Inflammatory macrophage treated with lipopolysaccharide for 4 hours (primary cell): ENCODE results near the gene PCSK4.
"Not testable (repeated sequence)": the region's sequence is repeated elsewhere in the genome, so short reads cannot be mapped to it uniquely, and the experiment has no call there.

Experiments
- DNase-seq: peaks from one replicate; pipeline ENCODE4 v3.0.0-alpha.2; 2020

PCSK4 gene

DNA sequence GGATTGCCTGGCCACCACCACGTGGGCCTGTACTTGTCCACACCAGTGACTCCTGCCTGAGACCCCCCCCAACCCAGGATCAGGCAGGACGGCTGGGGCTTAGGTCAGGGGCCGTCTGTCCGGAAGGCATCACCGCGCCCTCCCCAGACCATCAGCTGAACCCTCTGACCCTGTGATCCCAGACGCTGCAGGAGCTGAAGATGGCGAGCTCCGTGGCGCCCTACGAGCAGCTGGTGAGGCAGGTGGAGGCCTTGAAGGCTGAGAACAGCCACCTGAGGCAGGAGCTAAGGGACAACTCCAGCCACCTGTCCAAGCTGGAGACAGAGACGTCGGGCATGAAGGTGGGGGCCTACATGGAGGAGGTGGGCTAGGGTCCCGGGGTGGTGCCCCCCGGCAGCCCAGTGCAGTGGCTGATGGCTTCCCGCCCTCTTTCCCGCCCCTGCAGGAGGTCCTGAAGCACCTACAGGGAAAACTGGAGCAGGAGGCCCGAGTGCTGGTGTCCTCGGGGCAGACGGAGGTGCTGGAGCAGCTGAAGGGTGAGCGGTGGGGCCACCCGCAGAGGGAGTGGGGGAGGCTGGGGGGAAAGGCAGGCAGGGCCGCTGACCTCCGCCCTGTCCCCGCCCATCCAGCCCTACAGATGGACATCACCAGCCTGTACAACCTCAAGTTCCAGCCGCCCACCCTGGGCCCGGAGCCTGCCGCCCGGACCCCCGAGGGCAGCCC lies 37.2 kb downstream of the PCSK4 start:
- DNase-seq, result no peak

DNA sequence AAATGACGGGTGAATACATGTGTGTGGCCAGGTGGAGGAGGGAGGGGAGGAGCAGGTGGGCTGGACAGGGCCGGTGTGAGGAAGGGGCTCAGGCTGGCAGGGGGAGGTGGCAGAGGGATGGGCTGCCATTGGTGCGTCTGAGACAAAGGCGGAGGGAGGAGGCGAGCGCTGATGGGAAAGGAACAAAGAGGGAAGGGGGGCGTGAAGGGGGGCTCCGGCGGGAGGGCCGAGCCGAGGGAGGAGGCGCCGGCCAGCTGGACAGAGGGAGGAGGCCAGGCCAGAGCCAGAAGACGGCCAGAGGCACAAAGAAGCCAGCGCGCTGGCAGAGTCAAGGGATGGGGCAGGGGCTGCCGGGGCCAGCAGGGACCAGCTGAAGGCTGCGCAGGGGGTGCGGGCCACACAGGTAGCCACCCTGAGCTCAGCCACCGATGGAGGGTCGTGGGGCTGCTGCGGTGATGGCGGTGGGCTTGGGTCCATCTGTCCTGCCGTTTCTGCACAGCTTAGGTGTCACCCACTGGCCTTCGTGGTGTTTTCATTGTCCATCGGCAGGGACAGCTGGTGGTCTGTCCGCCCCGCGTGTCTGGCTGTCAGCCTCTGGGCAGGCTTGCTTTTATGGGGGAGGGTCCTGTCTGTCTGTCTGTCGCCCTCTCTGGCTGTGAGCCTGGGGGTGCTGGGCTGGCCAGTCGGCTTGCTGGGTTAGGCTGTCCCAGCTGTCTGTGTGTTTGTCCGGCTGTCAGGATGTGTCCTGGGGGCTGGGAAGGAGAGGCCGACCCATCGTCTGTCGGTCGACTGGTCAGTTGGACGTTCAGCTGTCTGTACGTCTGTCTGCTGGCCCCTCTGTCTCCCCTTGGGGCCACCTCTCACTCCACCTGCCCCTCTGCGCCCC lies 38.0 kb downstream of the PCSK4 start:
- DNase-seq, result no peak

DNA sequence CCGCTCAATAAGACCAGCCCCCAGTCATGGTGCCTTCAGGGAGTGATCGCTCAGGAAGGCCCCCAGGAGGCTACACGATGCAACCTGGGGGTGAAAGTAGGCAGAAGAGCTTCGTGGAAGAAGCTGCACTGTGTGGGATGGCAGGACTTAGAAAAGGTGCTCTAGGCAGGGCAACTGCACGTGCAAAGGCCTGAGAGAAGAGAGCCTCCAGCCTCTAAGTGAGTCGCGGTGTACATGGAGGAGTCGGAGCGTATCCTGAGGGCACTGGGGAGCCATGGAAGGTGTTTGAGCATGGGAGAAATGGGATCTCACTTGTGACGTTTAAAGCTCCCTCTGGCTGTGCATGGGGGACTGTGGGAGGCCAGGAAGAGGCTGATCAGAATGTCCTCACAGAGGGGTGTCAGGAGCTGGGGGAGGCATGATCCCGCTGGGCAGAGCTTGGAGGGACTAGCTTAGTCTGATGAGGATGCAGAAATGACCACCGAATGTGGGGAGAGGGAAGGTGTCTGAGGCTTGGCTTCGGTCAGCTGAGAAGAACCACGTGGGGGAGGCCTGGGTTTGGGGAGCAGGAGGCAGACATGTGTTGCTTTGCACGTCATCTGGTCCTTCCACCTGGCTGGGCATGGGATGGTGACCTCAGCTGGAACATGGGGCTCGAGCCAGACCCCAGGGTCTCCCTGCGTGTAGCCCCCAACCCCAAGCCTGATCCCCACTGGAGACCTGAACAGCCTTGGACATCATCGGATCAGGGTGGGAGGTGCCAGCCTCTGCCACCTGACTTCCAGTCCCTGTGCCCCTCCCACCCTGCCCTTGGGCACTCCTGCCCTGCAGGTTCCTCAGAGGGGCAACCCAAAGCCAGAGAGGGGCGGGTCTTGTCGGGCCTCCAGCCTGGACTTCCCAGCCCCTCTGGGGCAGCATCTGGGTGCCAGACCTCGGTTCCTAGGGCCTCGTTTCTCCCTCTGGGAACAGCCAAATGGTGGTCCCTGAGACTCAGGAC lies 39.1 kb downstream of the PCSK4 start:
- no peak for DNase-seq

DNA sequence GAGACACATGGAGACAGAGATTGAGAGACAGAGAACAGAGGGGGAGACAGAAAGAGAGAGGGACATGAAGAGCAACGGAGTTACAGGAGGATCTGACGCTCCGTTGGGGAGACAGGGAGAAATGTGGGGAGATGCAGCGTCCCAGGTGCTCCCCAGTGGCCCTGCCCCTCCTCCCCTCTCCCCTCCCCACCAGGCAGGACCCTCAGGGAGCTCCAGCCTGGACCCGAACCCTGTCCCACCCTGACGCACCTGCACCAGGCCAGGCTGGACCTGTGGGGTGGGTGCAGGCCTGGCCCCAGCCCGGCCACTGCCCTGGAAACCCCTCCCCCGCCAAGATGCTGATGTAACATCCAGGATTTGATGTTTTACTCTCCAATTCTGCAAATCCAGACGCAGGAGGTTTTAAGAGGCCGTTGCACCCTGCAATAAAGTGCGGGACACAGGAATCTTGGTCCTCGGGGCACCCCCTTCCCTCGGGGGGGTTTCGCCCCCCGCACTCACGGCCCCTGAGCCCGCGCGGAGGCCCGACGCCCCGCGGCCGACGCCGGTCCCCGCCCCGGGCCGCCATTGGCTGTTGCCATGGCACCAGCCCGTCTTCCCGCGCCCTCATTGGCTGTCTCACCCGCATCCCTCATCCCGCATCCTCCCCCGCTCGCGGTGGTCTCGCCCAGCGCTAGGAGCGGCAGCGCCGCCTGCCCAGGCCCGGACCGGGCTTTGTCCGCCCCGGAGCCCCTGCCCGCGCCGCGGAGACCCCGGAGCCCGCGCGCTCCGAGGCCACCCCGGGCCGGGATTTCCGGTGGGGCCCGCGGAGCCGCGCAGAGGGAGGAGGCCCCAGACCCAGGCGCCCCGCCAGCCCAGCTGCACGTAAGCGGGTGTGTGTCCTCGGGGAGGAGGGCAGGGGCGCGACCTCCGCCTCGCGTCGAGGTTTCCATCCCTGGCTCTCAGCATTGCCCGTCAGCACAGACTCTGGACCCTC lies 40.4 kb downstream of the PCSK4 start, which contains the start of gene APC2:
APC2 (plus strand) TSS at position 655 of the 976 bp plus-strand sequence. CDS start 2,881 bp downstream, outside the sequence.
- no peak for DNase-seq

DNA sequence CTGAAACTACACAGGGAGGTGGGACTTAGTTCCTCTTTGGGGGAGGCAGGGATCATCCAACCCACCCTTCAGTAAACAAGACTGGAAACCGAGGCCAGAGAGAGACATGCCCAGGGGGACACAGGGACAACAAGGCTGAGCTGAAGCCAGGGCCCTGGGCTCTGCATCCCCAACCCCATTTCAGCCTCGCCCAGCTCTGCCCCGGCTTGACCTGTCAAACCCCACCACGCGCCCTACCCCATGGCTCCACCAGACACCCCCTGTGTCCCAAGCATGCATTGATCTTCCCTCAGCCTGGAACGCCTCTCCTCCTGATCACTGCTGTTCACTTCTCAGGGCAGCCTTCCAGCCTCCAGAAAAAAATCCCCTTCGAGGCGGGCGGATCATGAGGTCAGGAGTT lies 42.2 kb downstream of the PCSK4 start:
- no peak for DNase-seq

DNA sequence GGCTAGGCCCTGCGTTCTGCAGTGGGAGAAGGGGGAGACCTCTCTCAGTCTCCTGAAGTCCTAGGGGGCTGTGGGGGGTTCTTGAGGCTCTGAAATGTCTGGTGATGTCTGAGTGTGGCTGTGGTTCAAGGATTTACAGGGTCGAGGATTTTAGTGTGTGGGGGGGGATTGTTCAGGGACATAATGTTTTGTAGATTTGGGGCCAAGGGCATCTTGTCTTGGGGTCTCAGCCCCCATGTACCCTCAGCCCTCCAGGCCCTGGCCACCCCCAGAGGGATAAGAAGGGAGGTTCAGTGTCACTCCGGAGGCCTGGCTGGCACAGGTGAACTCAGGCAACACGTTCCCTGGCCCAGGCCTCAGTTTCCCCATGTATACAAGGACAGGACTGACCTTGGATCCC lies 42.6 kb downstream of the PCSK4 start:
- DNase-seq, result no peak

DNA sequence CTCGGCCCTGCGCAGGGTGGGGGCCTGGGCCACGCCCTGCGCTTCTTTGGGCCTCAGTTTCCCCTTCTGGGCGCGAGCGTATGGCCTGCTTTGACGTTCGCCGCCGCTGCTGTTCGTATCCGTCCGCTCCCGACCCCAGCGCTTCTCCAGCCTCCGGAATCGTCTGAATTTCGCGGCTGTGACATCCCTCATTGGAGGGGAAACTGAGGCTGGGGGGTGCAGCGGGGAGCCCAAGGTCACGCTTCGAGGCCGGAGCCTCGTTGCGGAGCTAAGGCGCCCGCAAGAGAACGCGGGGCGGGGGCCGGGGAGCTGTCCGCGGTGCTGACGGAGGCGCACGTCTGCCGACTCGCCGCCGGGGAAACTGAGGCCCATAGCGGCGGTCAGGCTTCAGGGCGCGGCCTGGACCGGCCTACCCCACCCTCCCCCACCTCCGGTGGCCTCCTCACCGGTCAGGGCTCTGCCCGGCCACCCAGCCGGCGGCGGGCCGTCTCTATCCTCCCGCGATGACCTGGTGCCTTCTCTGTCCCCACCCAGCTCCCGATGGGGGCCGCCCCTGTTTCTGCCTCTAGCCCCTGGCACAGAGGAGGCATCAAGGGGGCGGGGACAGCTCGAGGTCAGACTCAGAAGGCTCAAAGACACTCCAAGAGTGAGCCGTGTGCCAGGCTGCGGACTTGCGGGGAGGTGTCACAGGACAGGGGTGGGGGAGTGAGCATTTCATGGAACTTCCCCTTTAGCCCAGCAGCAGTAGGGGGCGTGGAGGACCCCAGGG lies 43.3 kb downstream of the PCSK4 start:
- no peak for DNase-seq

DNA sequence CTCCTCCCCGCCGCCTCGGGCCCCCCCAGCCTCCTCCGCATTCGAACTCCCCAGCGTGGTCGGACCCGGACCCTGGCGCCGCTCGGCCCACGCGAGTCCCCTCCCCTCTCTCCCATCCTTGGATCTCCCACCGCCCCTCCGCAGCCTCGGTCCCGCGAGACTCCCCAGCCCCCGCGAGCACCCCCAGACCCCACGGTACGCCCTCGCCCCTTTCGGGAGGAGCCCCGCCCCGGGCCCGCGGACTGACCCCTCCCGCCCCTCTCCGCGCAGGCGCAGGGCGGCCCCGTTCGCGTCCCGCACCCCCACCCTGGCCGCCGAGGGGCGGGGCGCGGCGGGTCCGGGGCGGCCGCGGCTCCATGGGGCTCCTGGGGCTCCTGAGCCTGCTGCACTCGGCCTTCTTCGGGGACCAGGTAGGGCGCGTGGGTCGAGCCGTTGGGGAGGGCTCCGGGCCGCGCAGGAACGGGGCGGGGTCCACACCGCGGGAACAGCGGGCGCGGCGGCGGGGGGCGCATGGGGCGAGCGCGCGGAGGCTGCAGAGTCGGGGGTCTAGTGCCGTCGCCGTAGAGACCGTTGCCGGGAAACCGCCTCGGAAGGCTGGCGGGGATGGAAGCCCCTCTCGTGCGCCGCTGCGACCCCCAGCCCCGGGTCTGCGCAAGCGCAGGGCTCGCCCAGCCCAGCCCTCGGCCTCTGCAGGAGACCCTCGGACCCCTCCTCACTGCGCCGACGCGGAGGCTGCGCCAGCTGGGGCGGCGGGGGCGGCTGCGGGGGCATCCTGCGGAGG lies 44.0 kb downstream of the PCSK4 start:
- no peak for DNase-seq

DNA sequence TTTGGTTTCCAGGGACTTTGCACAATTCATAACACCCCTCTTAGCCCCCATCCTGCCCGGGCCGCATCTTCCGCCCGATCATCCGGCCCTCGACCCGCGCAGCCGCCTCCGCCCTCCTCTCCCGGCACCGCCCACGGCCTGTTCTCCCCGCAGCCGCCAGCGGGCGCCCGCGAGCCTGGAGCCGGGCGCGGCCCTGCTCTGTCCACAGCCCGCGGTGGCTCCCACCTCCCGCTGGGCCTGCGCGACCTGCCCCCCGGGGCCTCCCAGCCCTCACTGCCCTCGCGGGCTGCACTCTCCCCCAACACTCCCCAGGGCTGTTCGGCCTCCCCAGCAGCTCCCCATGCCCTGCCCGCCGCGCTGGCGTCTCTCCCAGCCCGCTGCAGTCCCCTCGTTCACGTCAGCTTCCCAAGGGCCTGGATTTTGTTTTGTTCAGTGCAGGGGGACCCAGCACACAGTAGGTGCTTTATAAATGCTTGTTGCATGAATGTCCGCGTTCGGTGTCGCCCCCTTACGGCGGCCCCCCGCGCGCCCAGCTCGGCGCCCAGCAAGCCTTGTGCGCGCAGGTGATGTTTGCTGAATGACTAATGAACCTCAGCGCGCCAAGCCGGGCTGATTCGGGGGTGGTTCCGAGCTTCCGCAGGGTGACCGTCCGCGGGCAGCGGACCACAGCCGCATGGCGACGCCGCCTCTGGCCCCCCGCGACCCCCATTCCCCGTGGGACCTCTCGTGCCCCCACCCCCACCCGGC lies 44.8 kb downstream of the PCSK4 start:
- peak; percentile 66 for DNase-seq

DNA sequence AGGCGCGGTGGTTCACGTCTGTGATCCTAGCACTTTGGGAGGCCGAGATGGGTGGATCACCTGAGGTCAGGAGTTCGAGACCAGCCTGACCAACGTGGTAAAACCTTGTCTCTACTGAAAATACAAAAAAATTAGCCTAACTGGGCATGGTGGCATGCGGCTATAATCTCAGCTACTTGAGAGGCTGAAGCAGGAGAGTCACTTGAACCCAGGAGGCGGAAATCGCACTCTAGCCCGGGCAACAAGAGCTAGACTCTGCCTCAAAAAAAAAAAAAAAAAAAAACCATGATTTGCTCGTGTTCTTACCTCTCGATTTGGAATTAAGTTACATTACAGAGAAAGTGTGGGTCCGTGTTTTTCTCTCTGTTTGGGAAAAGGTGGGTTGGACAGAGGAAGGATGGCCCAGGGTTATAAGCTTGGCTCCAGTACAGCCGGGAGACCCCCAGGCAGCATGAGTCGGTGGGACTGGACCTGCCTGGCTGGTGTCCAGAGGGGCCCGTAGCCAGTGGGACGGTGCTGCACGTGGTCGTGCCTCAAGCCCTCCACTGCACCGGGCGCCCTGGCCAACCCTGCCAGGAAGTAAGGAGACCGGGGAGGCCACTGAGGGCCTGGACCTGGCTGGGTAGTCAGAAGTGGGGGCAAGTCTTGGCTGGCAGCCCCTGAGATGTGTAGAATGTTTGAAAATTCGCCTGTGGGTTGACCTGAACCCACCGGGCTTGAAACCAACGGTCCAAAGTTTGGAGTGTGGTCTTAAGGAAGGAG lies 48.3 kb downstream of the PCSK4 start:
- no peak for DNase-seq

DNA sequence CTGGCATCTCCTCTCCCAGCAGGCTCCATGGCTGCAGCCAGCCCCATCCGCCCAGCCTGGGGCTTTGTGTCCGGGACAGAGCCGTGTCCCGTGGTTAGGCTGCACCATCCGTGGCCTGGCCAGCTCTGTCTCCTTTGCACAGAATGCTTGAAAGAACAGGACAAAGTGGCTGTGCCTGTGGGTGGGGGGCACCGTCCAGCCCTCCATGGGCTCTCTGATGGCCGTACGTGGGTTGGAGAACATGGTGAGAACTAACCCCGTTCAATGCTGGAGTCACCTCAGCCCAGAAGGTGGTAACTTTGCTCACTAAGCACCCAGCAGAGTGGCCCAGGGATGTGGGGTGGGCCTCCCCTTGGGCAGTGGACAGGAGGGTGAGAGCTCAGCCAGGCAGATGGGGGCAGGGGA lies 49.1 kb downstream of the PCSK4 start:
- no peak for DNase-seq

DNA sequence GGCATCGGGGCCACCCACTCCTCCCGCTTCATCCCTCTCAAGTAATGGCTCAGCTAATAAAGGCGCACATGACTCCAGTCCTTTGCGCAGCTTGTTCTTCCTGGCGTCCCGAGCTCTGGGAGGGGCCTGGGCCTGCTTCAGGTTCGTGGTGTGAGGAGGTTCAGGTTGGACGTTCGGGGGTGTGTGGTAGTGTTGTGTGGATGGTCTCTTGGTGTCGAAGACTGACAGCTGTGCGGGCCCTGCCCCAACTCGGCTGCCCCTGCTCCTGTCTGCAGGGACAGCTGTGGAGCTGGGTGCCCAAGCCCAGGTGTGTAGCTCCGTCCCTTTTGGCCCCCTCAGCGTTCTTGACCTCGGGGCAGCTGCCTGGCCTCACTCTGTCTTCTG lies 49.7 kb downstream of the PCSK4 start:
- no peak for DNase-seq

DNA sequence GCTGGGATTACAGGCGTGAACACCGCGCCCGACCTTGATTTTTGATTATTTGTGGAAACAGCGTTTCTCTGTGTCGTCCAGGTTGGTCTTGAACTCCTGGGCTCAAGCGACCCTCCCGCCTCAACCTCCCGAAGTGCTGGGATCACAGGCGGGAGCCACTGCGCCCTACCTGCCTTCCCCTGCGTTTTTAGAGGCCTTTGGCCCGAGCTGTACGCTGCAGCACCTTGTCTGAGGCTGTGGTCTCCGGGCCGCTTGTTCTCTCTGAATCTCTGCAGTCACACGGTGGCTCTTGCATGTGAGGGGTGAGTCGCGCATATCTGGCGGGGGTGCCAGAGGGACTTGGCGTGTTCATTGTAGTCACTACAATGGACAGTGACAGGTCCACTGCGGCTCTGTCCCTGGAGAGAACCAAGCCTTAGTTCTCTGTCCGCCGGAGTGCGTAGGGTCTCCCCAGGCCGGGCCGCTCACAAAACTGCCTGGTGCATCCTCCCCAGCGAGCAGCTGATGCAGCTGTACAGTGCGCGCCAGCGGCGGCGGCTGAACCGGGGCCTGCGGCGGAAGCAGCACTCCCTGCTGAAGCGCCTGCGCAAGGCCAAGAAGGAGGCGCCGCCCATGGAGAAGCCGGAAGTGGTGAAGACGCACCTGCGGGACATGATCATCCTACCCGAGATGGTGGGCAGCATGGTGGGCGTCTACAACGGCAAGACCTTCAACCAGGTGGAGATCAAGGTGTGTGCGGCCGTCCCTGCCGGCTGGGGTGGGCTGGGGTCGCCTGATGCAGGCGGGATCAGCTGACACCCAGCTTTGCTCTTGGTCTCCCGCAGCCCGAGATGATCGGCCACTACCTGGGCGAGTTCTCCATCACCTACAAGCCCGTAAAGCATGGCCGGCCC lies 50.4 kb downstream of the PCSK4 start:
- DNase-seq, result not testable (repeated sequence)

DNA sequence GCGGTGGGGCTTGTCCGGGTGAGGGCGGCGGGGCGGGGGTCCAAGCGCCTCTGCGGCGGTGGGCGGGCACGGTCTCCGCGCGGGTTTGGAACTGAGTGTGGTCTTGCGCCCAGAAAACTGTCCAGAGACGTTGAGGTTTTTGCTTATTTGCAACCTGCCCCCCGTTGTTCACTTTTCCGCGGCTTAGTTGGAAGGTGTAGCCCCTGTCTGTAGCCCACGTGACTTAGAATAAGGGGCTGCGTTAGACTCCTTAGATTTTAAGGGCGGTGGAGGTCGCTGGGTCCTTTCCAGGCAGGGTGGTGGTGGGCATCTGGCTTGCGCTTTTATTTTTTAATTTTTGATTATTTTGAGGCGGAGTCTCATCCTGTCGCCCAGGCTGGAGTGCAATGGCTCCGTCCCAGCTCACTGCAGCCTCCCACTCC lies 51.2 kb downstream of the PCSK4 start:
- no peak for DNase-seq

DNA sequence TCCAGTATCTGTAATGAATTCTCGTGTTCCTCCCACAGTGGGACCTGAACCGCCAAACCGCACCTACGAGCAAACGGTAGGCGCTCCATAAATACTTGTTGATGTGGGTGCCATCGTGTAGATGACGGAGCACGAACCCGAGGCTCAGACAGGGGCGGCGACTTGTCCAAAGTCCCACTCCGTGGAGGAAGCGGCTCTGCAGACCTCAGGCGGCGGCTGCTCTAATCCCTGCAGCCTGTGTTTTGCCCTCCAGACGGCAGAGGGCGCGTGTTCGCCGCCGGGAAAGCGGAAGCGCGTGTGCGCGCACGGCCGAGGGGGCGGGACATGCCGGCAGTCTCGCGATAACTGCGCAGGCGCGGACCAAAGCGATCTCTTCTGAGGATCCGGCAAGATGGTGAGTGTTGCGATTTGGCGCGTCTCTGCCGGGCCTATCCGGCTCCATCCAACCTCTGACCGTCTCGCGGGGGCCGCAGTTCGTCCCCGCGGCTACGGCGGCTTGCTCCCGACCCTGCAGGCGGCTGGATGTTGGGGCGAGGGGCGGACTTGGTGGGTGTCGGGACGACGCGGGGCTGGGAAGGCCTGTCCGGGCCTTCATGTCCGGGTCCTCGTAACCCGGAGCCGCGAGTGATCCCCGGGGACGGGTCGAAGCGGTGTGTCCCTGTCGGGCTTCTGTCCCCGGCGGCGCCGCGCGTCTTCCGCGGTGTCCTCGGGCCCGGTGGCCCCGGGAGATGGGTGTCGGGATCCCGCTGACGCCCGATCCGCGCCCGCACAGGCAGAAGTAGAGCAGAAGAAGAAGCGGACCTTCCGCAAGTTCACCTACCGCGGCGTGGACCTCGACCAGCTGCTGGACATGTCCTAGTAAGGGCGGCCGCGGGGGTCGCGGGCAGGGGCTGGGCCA lies 51.9 kb downstream of the PCSK4 start, which contains the start of gene RPS15:
RPS15 (plus strand) TSS at position 362 of the 898 bp plus-strand sequence; CDS start at position 392, 30 bp downstream.
- DNase-seq, result peak; percentile 95

DNA sequence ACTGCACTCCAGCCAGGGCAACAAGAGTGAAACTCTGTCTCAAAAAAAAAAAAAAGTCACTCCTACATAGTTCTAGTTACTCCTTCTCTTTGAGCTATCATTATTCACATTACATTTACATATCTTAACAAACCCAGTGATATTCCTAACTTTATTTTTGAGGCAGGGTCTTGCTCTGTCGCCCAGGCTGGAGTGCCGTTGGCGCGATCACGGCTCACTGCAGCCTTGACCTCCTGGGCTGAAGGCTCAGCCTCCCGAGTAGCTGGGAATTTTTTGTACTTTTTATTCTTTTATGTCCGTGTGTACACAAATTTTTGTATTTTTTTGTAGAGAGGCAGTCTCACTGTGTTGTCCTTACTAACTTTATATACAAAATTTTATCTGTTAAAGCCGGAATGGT lies 52.5 kb downstream of the PCSK4 start:
- no peak for DNase-seq
